HG03039 (cell line): Measurements from ENCODE around the gene IL1F10.

Experiments used
- ATAC-seq: cut with Tn5 transposase; IDR thresholded peaks from one replicate; pipeline ENCODE4 v1.9.1; 2021; ENCODE audit warnings: mild to moderate bottlenecking, moderate library complexity; ENCODE audit not compliant: unreplicated experiment

The IL1F10 gene, protein sequence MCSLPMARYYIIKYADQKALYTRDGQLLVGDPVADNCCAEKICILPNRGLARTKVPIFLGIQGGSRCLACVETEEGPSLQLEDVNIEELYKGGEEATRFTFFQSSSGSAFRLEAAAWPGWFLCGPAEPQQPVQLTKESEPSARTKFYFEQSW

DNA sequence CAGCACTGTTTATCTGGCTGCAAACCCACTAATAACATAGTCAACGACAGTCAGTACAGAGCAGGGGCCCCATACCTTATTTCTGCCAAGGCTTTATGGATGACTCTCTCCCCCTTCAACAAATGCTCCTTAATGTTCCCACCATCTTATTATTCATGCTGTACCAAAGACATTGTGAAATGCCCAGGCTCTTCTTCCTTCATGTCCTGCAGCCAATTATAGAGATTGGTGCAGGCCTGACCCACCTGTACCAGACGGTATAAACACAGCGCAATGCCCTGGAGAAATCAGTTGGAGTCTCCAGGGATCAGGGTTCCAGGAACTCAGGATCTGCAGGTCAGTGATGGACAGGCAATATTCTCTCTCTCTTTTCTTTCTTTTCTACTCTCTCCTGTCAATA lies at the start of gene IL1F10:
IL1F10 (plus strand) TSS at position 290 of the 400 bp plus-strand sequence. CDS start 4,769 bp downstream, outside the sequence.
- ATAC-seq, result no peak

DNA sequence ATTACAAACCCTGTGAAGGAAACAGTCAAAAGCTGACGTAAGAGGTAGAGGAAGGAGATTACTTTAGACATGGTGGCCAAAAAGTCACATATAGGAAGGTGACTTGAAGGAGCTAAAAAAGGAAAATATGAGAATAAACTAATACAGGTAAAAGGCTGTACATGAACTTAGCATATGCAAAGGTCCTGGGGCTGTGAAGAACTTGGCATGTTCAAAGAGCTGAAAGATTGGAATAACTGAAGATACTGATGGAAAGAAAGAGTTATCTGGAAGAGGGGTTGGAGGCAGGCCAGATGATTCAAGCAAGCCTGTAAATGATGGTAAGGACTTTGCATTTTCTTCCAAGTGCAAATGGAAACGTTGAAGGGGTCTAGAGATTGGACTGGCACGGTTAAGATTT lies 49.3 kb upstream of the IL1F10 start:
- no peak for ATAC-seq

DNA sequence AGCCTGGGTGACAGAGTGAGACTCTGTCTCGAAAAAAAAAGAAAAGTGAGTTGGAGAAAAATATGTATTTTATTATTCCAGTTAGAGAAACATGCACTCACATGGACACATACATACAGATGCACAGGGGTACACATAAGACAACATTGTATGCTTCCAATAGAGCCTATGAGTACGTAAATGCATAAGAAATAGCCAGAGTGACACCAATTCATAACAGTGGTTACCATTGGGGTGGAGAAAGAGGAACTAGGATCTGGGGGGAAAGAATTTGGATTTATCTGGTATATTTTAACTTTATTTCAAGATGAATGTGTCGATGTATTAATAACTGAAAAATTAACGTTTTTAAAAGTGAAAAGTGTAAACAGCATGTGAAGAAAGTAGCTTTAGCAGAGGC lies 46.5 kb upstream of the IL1F10 start:
- ATAC-seq, result no peak

DNA sequence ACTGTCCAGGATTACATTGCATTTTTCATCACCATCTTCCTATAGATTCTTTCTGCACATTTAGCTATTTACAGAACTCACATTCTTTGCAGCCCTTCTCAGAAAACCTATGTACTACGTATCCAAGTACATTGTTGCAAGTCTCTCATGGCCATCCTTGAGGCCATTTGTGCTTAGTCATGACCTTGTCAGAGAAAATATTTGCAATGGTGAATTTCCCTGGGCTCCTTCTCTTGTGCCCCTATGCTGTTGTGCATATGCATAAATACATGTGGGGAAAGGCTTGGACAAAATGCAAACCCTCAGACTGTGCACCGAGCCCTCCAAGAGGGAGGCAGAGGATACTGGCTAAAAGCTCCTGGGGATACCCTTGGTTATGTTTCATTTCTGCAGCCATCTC lies 43.0 kb upstream of the IL1F10 start:
- no peak for ATAC-seq

DNA sequence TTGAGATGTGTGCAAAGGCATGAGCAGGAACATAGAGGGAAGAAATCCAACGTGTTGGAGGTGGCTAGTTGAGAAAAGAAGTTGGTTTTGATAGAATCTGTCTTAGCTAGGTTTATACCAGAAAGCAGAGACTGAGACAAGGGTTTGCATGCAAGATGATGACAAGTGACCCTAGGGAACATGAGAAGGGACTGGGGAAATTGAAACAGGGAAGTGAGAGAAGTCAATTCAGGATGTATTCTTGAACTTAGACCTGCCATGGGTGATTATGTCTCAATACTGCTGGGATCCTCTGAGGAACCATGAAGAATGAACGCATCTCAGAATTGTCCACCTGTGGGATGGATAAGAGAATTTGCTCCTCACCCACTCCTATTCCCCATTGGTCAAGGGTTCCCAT lies 42.0 kb upstream of the IL1F10 start:
- ATAC-seq, result no peak

DNA sequence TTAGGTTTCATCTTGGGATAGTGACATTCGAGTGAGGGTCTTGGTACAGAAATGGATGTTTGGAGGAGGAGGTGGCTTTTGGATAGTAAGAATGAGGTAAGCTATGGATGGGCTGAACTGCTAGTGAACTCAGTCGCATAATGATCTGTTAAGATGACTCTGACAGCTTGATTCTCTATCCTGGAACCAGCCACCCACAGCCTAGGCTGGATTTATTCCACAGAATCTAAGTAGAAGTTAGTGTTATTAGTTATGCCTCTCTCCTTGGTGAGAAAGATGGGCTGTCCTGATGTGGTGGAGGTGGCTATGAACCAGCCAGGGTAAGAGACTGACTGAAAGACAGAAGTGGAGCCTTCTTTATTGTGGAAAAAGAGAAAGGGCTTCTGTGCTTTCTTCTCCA lies 40.1 kb upstream of the IL1F10 start:
- no peak for ATAC-seq

DNA sequence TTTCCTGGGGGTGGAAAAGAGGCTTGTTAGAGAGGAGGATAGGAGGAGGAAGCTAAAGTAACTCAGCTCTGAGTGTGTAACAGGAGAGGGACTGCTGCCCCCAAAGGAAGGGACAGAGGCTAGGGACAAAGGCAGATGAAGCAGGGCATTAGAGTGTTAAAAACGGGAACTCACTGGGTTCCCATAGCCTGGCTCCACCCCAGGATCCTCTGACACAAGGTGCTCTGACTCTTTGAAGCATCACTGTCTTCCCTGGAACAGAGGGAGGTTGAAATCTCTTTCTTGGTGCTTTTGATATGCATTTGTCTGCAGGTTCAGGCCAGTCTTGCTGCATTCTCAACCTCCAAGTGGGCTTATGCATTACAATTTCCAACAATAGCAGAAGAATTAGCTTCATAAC lies 39.7 kb upstream of the IL1F10 start:
- no peak for ATAC-seq

DNA sequence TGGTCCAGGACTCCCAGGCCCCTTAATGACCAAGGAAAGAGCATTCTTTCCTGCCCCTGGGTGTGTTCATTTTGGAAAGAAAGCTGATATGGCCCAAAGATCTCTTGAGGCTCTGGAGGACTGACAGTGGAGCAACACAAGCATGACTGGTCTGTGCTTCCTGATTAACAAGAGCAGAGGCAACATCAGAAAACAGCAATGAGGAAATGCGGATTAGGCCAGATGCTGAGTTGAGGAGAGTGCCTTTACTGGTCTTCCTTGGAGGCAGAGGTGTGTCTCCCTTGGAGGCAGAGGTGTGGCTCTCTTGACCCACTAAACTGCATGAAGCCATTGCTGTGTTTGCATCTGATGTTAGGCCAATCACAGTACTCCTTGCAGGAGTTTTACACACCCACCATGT lies 35.0 kb upstream of the IL1F10 start:
- no peak for ATAC-seq

DNA sequence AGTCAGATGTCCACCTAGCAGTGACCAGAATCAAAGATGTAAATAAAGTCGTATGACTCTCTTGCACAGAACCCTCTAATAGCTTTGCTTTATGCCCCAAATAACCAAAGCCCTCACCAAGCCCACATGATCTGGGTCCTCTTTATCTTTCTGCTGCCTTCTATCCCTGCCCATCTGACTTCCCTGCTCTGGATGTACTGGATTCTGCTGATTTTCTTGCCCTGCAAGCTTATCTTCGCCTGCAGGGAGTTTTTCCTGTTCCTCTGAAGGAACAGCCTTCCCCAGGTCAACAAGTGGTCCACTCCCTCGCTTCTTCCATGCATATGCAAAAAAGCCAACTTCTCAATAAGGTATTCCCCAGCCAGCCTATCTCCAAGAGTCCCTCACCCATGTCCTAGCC lies 33.8 kb upstream of the IL1F10 start:
- no peak for ATAC-seq

DNA sequence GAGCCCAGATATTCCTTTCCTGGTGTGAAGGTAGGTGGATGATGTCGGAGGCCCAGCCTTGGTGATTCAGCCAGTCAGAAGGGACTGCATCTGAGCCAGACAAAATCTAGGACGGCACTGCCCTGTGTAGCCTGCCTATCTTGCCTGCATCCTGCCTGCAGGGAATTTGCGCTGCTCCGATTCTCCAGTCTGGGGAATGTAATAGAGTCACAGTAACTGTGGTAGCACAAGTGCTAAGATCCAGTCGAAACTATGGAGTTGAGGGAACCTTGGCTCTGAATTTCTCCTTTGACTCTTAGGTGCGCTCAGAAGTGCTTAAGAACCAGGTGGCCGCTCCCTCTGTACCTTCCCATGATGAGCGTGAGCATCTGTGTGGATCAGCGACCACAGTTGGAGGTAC lies 31.0 kb upstream of the IL1F10 start:
- no peak for ATAC-seq

DNA sequence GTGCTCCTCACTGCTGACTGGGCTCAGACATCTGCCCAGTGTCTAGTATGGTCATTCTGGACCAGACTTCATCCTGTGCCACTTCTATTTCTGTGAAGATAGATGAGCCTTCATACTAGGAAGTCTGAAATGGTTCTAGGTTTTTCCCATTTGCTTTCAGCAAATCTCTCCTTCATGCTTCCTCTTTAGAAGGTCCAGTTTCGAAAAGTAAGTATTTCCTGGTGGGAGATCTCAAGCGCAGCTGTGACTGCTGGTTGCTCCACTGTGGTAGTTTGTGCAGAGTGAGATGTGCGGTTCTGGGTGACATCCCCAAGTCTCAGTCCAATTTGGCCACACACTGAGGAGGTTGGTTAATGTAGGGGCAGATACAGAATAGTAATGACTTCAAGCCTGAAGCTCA lies 29.5 kb upstream of the IL1F10 start:
- ATAC-seq, result no peak

DNA sequence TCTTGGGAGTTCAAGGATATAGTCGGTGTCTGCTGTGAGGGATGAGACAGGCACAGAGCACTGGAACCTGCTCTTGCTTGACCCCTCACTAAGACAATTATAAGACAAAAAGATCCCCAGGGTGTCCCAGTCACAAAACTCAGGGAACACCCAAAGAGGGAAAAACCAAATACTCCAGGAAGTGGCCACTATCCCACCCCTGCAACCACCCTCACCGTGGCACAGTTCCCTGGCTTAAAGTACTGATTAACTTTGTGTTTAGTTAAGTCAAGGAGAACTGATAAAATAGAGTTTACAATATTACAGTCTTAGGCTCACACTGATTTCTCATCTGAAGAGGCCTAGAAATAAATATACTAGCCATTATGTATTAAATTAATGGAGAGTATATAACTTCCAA lies 28.6 kb upstream of the IL1F10 start:
- ATAC-seq, result no peak

DNA sequence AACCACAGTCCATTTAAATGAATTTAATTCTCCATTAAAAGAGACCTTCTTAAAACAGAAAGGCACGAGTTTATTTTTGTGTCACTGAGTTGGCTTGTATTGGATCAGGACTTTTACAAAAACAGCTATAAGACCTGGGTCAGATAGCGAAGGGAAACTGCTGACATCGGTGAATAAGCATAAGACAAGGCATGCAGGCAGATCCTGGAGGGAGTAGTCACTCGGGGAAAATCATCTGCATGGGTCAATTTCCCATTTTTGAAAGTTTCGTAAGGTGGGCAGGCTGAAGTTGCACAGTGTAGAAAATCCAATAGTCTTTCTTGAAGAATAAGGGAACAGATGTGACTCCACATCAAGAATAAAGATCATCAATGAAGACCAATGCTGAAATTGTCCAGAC lies 28.1 kb upstream of the IL1F10 start:
- ATAC-seq, result no peak

DNA sequence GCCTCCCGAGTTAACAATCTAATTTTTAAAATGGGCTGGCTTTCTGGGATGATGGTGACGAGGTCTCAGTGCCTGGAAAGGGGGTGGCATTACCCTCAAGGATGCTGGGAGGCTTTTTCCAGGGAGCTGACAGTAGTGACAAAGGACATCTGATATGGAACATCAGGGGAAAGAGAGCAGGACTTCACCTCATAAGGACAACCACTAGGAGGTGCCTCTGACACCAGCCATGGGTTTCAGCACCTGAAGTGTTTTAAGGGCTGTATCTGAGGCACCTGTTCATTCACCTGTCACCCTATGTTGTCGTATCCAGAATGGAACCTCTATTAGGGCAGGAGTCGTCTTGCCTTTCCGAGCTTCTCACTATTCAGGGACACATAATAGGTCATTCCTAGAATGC lies 25.9 kb upstream of the IL1F10 start:
- ATAC-seq, result no peak

DNA sequence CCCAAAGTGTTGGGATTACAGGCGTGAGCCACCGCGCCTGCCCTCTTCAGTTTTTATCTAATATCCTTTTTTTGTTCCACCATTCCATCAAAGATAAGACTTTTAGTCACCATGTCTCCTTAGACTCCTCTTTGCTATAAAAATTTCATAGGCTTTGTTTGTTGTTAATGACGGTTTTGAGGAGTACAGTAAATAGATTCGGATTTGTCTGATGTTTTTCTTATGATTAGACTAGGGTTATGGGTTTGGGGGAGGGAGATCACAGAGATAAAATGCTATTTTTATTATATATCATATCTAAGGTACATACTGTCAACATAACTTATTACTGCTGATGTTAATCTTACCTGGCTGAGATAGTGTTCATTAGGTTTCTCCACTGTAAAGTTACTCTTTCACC lies 21.3 kb upstream of the IL1F10 start:
- ATAC-seq, result no peak

DNA sequence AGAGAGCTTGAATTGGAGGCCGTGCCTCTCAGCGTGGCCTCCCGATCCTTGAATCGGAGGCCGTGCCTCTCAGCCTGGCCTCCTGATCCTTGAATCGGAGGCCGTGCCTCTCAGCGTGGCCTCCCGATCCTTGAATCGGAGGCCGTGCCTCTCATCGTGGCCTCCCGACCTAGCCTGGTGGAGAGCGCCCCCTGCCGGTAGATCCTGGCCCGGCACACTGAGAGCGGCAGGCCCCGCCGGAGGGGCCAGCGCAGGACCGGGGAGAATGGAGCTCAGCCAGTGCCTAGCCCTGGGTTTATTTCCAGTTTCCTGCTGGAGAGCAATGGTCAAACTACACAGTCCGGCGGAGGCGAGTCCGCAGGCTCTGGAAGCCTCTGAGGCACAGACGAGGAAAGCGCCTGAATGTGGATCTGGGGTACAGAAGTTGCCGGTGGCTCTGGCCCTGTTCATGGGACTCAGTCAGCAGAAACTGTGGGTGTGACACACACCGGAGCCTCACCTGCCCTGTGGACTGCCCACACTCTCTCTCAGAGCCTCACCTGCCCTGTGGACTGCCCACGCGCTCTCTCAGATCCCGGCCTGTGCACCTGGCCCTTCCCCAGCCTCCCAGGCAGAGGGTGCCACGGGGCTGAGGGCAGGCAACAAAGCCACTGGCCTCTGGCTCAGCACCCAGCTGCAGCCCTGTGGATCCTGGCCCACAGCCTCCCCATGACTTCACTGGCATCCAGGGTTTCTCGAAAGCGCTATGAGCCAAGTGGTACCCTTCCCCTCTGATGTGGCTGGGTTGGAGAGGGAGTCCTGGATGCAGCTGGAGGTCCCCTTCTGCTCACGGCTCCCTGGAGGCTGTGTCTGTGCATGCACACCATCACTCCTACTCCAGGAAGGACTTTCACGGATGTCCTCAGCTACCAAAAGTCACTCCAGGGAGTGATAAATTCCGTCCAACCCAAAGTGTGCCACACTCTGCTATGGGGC lies 16.6 kb upstream of the IL1F10 start:
- no peak for ATAC-seq

DNA sequence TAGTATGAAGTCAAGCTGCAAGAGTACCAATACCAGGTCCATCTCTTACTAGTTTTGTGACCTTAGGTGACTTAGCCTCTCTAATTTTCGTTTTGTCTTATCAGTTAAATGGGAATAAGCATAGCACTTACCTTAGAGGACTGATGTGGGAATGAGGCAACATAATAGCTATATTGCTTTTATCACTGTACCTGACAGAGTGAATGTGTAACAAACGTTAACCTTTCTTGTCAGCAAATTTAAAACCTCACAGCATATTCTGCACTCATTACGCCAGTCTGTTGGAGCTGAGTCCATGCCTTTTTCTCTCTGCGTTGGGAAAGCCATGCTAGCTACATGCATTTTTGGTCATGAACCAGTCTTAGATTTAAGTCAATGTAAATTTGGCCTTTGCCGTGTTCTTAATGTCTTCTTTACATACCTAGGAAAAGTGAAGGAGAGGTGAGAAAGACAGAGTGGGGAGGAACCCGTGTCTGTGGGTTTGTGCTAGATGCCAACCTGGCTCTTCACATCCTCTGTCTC lies 15.3 kb upstream of the IL1F10 start, which contains the start of gene IL36B:
IL36B (minus strand) TSS at position 472 of the 522 bp plus-strand sequence.
- ATAC-seq, result no peak

DNA sequence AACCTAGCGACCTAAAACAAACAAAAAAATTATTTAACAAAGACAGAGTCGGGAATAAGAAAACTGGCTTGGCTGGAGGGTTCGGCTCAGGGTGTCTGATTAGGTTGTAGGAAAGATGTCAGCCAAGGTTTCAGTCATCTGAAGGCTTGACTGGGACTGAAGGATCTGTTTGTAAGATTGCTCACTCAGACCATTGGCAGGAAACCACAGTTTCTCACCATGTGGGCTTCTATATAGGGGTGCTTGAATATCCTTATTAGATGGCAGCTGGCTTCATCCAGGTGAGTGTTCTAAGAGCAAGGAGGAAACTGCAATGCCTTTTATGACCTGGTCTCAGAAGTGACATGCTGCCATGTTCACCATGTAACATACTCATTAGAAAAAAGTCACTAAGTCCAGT lies 14.1 kb upstream of the IL1F10 start:
- no peak for ATAC-seq

DNA sequence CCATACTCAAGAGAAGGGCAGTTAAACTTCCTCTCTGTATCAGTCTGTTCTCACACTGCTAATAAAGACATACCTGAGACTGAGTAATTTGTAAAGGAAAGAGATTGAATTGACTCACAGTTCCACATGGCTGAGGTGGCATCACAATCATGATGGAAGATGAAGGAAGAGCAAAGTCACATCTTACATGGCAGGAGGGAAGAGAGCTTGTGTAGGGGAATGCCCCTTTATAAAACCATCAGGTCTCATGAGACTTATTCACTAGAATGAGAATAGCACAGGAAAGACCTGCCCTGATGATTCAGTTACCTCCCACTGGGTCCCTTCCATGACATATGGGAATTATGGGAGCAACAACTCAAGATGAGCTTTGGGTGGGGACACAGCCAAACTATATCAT lies 13.7 kb upstream of the IL1F10 start:
- no peak for ATAC-seq

DNA sequence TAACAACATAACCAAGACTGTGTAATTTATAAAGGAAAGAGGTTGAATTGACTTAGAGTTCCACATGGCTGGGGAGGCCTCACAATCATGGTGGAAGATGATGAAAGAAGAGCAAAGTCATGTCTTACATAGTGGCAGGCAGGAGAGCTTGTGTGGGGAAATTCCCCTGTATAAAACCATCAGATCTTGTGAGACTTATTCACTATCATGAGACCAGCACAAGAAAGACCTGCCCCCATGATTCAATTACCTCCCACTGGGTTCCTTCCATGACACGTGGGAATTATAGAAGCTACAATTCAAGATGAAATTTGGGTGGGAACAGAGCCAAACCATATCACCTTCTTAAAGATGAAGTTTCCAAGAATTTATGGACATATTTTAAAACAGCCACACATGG lies 11.2 kb upstream of the IL1F10 start:
- ATAC-seq, result no peak

DNA sequence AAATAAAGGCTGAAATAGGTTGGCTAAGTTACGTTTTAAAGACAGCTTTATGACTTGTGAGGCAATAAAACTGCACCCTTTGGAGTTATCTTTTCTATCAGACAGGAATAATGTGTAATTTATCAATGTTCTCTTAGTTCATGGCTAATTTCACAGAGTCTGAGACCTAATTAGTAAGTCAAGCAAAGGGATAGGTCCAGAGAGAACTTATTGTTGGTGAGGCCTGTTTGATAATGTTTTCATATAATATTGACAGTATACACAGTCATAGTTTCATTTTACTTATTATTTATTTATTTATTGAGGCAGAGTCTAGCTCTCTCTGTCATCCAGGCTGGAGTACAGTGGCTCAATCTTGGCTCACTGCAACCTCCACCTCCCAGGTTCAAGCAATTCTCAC lies 10.7 kb upstream of the IL1F10 start:
- ATAC-seq, result no peak

DNA sequence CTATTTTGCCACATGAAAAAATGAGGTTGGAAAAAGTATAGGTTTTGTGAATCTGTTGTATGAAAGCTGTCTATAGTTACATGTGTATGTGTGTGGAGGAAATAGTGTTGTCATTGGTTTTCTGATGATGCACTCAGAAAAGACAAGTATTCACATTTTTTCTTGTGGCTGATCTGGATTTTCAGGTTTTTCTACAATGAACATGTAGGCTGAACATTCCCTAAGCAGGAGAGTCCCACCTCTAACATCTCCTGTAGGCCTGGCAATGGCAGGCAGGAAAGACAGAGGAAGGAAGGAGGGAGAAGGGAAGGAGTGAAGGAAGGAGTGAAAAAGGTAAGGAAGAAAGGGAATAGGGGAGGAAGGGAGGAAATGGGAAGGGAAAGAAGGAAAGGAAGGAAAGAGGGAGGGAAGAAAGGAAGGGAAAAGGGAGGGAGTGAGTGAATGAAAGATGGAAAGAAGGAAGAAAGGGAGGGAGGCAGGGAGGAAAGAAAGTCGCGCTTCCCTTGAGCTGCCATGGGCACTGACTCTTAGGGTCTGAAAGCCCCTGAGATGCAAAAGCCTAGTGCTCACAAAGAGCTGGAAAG lies 9.3 kb upstream of the IL1F10 start:
- no peak for ATAC-seq
